ENCODE results near the gene CDH15. TPM values are rescaled to one million over a fixed set of nuclear protein-coding genes. Genes with fewer than 3 reads are reported as not detected.
A peak's percentile ranks its signal among the peaks of the same experiment; 100 is the strongest.

CDH15 gene
- total and polyA plus RNA-seq, 3 donors from 2014 or later = 1.4 to 3.0 (median 2.1) TPM

DNA sequence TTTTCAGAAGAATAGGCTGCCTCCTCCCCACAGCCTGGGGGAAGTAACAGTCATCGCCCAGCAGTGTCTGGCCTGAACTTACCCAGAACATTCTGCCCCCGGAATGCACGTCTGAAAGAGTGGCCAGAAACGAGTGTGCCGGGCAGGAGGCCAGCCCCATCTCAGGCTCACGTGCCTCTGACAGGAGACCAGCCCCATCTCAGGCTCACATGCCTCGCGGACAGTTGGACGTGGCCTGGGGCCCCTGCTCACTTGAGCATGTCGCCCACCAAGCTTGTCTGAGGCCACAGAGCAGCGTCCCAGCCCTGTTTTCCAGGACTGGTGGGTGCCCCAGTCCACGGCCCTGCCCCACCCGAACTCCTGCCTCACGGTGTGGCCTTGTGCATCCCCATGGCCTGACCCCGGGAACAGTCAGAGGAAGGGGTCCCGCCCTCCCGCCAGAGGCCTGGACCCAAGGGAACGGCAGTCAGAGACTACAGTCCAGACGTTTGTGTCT, 16.3 kb upstream of the CDH15 start:
- 25 to 55% methylated on average over 10 to 19 of the region's 19 CpGs for WGBS, 2 donors
- no peak overlapping the region for H3K4me3 ChIP-seq

DNA sequence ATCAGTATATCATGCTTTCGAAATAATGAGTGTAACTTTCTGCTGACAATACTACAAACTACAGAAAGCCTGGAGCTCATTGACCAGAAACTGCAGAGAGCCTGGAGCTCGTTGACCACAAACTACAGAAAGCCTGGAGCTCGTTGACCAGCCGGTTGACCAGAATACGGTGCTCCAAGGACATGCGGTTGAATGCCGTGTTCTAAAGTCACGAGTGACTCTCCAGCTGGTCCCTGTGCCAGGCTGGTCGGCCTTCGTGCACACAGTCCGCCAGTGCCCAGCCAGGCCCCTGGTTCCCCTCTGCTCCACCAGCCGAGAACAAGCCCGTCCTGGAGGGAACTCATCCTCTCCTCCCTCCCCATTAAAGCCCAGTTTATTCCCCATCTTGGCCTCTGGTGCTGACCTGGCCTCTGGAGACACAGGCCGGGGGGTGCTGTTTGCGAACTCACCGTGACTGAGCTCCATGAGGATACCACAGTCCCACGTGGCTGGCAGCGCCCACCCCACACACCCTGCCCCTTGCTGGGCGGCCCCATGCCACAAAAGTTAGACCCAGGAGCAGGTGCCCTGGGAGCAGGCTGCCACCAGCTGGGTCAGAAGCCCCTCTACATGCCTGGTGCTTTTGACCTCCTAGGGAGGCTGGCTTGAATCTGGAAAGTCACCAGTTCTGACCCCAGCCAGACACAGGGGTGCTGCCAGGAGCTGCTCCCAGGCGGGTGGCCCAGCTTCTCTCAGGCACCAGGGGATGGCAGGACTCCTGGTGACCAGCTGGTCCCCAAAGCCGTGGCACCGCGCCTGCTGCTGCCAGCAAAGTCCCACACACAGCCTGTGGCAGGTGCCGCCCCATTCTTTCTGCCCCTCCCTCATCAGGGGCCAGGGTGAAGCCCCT, 15.5 kb upstream of the CDH15 start:
- intact Hi-C loops (cut with DNase I; ENCODE audit: low total_unique reads) = no loop called here
- WGBS, 2 donors = 62 to 63% methylated on average over 8 to 24 of the region's 24 CpGs
- peak; percentile 24 for DNase-seq

More for the DNA sequence above, 16.3 kb upstream of the CDH15 start:
- no peaks in the 10 kb centered on the region for H3K36me3 ChIP-seq (ENCODE audit: low read depth, missing control alignments)
- peak; percentile 89 for DNase-seq
- intact Hi-C loops (cut with DNase I; ENCODE audit: low total_unique reads) = no loop called here
- no peaks in the 10 kb centered on the region for H3K27me3 ChIP-seq
- no peak for TF ChIP-seq POLR2A (IDR thresholded peaks at IDR 0.05)
- TF ChIP-seq, protein P1, sequence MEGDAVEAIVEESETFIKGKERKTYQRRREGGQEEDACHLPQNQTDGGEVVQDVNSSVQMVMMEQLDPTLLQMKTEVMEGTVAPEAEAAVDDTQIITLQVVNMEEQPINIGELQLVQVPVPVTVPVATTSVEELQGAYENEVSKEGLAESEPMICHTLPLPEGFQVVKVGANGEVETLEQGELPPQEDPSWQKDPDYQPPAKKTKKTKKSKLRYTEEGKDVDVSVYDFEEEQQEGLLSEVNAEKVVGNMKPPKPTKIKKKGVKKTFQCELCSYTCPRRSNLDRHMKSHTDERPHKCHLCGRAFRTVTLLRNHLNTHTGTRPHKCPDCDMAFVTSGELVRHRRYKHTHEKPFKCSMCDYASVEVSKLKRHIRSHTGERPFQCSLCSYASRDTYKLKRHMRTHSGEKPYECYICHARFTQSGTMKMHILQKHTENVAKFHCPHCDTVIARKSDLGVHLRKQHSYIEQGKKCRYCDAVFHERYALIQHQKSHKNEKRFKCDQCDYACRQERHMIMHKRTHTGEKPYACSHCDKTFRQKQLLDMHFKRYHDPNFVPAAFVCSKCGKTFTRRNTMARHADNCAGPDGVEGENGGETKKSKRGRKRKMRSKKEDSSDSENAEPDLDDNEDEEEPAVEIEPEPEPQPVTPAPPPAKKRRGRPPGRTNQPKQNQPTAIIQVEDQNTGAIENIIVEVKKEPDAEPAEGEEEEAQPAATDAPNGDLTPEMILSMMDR (IDR thresholded peaks at IDR 0.05) = no peak
- H3K9me3 ChIP-seq = no peaks in the 10 kb centered on the region
- peaks cover 26% of the 10 kb centered on the region for H3K4me1 ChIP-seq
- peak overlapping the region in 1 of 2 donors; percentile 14 for H3K27ac ChIP-seq

DNA sequence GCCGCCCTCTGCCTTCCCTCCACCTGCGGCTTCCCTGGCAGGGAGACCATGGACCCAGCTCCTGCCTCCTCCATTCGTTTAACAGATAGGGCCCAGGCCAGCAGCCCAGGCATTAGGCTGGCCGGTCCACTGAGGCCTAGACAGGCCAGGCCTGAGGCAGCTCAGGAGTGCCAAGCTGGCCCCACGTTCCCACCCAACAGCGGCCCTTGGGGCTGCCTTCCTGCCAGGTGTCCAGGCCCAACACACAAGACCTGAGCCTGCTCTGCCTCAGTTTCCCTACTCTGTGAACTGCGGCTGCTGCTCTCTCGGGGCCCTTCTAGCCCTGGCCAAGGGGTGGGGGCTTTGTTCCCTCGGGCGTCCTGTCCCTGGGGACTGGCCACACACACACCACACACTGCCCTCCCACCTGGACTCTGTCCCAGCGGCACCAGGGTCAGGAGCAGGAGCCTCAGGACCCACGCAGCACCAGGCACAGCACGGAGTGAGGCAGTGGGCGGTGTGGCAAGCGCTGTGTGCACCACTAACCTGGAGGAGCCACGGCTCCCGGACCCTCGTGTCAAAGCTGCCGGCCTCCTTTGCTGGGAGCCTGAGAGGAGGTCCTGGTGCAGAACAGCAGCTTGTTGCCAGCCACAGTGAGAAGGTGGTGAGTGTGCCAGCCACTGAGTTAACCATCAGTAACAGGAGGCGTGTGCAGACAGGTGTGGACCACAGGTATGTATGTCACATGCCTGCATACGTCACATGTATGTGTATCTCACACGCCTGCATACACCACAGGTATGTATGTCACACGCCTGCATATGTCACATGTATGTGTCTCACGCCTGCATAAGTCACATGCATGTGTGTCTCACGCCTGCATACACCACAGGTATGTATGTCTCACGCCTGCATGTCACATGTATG, 14.6 kb upstream of the CDH15 start:
- H3K9me3 ChIP-seq = no peaks in the 10 kb centered on the region
- intact Hi-C loops (cut with DNase I; ENCODE audit: low total_unique reads) = no loop called here
- no peak overlapping the region for H3K27ac ChIP-seq
- no peaks in the 10 kb centered on the region for H3K27me3 ChIP-seq
- H3K4me3 ChIP-seq = no peak overlapping the region
- no peak for TF ChIP-seq POLR2A (IDR thresholded peaks at IDR 0.05)
- TF ChIP-seq, protein P1 (IDR thresholded peaks at IDR 0.05) = no peak
- H3K4me1 ChIP-seq = peaks cover 26% of the 10 kb centered on the region
- WGBS, 2 donors = 75 to 80% methylated on average over 15 to 26 of the region's 26 CpGs
- DNase-seq = no peak
- no peaks in the 10 kb centered on the region for H3K36me3 ChIP-seq (ENCODE audit: low read depth, missing control alignments)

More for the DNA sequence above, 15.5 kb upstream of the CDH15 start:
- no peaks in the 10 kb centered on the region for H3K27me3 ChIP-seq
- peaks cover 26% of the 10 kb centered on the region for H3K4me1 ChIP-seq
- no peaks in the 10 kb centered on the region for H3K9me3 ChIP-seq
- no peaks in the 10 kb centered on the region for H3K36me3 ChIP-seq (ENCODE audit: low read depth, missing control alignments)
- no peak overlapping the region for H3K27ac ChIP-seq
- TF ChIP-seq POLR2A (IDR thresholded peaks at IDR 0.05) = no peak
- TF ChIP-seq, protein P1 (IDR thresholded peaks at IDR 0.05) = no peak
- H3K4me3 ChIP-seq = no peak overlapping the region

DNA sequence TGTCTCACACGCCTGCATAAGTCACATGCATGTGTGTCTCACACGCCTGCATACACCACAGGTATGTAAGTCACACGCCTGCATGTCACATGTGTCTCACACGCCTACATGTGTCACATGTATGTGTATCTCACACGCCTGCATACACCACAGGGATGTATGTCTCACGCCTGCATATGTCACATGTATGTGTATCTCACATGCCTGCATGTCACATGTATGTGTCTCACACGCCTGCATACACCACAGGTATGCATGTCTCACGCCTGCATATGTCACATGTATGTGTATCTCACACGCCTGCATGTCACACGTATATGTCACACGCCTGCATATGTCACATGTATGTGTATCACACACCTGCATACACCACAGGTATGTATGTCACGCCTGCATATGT, 13.8 kb upstream of the CDH15 start:
- WGBS, 2 donors = 83 to 85% methylated on average over 12 of the region's 12 CpGs
- Histone ChIP-seq H3K4me1 (peaks cover 26% of the 10 kb centered on the region), H3K27ac (no peak overlapping the region), H3K27me3 (no peaks in the 10 kb centered on the region), H3K4me3 (no peak overlapping the region), H3K36me3 (ENCODE audit: low read depth, missing control alignments) (no peaks in the 10 kb centered on the region), H3K9me3 (no peaks in the 10 kb centered on the region)
- TF ChIP-seq, protein P1 (IDR thresholded peaks at IDR 0.05) = no peak
- intact Hi-C loops (cut with DNase I; ENCODE audit: low total_unique reads) = no loop called here
- no peak for DNase-seq
